Mammary epithelial cell (primary cell): ENCODE results near the gene C4B.

Experiments used
- EZH2 ChIP-seq: IDR thresholded peaks from 2 replicates; pipeline ENCODE4 v1.6.1; 2012; ENCODE audit warnings: low read length, inconsistent platforms, borderline replicate concordance
- TF ChIP-seq, protein P1 (sequence below), 2 donors: IDR thresholded peaks in 1 of 2; conservative IDR thresholded peaks in 1 of 2; 2 replicates each; pipeline ENCODE4 v1.5.1; 2011 to 2012; ENCODE audit warnings: inconsistent platforms in 2 of 2, low read length in 2 of 2, mild to moderate bottlenecking in 2 of 2, control low read depth in 1 of 2, low read depth in 1 of 2; ENCODE audit not compliant: insufficient read depth in 1 of 2; ENCODE audit errors: extremely low read depth in 1 of 2

- TF ChIP-seq, protein P1, sequence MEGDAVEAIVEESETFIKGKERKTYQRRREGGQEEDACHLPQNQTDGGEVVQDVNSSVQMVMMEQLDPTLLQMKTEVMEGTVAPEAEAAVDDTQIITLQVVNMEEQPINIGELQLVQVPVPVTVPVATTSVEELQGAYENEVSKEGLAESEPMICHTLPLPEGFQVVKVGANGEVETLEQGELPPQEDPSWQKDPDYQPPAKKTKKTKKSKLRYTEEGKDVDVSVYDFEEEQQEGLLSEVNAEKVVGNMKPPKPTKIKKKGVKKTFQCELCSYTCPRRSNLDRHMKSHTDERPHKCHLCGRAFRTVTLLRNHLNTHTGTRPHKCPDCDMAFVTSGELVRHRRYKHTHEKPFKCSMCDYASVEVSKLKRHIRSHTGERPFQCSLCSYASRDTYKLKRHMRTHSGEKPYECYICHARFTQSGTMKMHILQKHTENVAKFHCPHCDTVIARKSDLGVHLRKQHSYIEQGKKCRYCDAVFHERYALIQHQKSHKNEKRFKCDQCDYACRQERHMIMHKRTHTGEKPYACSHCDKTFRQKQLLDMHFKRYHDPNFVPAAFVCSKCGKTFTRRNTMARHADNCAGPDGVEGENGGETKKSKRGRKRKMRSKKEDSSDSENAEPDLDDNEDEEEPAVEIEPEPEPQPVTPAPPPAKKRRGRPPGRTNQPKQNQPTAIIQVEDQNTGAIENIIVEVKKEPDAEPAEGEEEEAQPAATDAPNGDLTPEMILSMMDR (conservative IDR thresholded peaks at IDR 0.05 in 1 of 2, IDR thresholded peaks at IDR 0.05 in 1 of 2; ENCODE audit: extremely low read depth in 1 of 2, insufficient read depth in 1 of 2, low read depth in 1 of 2, low read length in 2 of 2): no peak
- TF ChIP-seq EZH2: no peak
These were observed 60.5 kb downstream of the C4B start for GRCh38 chr6:32074996-32075532.
